Measurements from ENCODE around the gene CCL22.
A peak's percentile ranks its signal among the peaks of the same experiment; 100 is the strongest.
"Not testable (repeated sequence)": the region's sequence is repeated elsewhere in the genome, so short reads cannot be mapped to it uniquely, and the experiment has no call there.

CCL22 gene

DNA sequence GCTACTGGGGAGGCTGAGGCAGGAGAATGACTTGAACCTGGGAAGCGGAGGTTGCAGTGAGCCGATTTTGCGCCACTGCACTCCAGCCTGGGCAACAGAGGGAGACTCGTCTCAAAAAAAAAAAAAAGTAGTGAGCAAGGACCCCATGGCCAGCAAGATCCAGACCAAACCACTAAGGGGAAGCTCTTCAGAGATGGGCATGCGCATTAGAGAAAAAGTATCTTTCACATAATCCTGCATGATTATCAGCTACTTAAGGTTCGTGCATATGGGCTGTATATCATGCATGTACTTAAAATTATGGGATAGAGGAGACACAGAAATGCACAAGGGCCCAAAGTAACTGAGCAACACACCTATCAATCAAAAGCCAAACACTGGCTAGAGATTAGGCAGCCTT, 10.7 kb upstream of the CCL22 start:
- DNase-seq (ENCODE audit: low spot score), result no peak

DNA sequence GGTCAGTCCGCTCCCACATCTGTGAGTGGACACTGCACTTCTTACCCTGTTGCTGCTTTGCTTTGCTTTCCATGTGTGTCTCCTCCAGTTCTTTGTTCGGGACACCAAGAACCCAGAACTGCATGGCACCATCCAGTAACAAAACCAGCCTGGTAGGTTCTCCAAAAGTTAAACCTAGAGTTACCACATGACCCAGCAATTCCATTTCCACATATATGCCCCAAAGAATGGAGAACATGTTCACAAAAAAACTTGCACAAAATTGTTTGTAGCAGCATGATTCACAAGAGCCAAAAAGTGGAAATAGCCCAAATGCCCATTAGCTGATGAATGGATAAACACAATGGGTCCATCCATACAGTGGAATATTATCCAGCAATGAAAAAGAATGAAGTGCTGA, 10.3 kb upstream of the CCL22 start:
- DNase-seq (ENCODE audit: low spot score), result no peak

DNA sequence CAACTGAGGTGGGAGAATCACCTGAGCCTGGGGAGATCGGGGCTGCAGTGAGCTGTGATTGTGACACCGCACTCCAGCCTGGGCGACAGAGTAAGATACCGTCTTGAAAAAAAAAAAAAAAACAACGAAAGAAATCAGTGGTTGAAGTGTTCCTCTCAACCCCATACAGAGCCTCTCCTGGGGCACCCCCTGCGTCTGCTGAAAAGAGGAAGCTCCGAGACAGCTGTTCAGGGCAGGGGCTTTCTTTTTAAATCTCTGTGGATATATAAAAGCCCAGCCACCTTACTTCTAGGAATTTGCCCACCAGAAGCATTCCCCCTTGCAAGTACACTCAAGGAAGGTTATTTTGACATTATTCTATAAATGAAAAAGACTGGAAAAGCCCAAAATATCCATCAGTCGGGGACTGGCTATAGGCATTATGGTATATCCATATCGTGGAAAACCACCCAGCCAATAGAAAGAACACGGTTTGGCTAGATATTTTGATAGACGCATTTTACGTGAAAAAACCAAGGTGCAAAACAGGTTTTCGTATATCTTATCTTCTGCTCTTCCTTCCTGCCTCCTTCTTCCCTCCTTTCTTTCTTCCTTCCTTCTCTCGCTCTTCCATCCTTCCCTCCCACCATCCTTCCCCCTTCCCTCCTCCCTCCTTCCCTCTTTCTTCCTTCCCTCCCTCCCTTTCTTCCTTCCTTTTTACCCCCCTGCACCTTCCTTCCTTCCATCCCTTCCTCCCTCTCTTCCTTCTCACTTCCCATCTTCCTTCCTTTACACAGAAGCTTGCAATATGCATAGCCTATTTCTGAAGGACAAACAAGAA, 9.2 kb upstream of the CCL22 start:
- DNase-seq (ENCODE audit: low spot score), result no peak

DNA sequence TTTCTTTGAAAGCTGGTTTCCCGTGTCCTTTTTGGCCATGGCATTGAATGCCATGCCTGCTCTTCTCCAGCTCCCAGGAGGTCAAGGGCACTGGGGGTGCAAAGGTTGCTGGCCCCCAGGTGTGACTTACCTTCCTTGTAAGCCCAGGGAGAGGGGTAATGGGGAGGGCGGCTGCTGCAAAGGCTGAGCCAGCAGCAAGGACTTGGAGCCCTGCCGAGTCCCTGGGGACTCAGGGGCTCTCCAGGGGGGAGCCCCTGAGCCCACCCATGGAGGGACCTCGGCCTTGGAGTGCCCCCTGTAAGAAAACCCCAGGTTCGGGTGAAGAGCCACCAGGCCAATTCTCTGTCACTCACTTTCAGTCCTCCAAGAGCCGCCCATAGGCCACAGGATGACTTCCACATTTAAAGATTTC, 5.9 kb upstream of the CCL22 start:
- no peak for DNase-seq (ENCODE audit: low spot score)

DNA sequence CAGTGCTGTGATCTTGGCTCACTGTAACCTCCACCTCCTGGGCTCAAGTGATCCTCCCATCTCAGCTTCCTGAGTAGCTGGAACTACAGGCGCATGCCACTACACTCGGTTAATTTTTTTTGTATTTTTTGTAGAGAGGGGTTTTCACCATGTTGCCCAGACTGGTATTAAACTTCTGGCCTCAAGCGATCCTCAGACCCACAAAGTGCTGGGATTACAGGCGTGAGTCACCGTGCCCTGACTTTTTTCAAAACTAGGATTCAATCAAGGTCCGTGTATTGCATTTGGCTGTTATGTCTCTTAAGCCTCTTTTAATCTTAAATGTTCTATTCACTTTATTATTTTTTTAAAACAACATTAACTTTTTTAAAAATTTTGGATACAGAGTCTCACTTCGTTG, 4.3 kb upstream of the CCL22 start:
- DNase-seq (ENCODE audit: low spot score), result no peak

DNA sequence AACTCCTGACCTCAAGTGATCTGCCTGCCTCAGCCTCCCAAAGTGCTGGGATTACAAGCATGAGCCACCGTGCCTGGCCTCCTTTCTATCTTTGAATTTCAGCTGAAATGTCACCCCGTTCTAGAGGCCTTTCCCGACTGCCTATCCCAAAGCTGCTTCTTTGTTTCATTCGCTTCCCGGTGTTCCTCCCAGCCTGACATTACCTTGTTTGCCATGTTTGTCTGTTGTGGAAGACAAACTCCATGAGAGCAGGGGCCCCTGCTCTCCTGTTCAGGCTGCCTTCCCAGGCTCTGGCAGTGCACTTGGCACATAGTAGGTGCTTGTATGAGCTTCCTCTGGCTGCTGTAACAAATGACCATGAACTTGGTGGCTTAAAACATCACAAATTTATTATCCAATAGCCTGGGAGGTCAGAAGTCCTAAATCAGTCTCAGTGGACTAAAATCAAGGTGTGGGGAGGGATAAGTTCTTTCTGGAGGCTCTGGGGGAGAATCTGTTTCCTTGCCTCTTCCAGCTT, 2.6 kb upstream of the CCL22 start:
- no peak for DNase-seq (ENCODE audit: low spot score)

DNA sequence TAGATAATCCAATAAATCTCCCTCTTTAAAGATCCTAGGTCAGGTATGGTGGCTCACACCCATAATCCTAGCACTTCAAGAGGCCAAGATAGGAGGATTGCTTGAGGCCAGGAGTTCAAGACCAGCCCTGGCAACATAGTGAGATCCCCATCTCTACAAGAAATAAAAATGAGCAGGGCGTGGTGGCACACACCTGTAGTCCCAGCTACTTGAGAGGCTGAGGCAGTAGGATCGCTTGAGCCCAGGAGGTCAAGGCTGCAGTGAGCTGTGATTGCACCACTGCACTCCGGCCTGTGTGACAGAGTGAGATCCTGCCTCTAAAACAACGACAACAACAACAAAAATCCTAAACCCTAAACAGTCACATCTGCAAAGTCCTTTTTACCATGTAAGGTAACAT, 2.0 kb upstream of the CCL22 start:
- no peak for DNase-seq (ENCODE audit: low spot score)

DNA sequence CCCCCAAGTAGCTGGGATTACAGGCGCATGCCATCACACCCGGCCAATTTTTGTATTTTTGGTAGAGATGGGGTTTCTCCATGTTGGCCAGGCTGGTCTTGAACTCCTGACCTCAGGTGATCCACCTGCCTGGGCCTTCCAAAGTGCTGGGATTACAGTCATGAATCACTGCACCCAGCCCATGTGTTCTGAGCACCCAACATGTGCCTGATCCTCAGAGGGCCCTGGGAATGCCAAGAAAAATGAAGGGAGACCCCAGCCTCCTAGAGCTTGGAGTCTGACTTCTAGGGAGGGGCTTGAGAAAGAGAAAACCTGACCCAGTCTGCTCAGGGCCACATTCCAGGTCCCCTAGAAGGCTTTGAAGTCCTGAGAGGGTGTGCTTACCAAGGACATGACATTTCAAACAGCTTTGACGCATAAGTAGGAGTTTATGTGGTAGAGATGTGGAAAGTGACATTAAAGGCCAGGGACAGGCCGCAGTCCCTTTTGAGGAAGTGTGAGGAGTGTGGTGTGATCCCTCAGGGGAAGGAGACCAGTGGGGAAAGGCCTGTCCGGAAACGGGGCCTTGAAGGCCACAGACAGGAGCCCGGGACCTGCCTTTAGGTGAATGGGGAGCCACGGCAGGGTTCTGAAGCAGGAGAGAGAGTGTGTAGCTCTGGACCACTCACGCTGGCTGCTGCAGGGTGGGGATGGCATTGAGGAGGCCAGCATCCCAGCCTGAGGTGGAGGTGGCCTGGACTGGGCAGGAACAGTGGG, 1.1 kb upstream of the CCL22 start:
- no peak for DNase-seq (ENCODE audit: low spot score)

DNA sequence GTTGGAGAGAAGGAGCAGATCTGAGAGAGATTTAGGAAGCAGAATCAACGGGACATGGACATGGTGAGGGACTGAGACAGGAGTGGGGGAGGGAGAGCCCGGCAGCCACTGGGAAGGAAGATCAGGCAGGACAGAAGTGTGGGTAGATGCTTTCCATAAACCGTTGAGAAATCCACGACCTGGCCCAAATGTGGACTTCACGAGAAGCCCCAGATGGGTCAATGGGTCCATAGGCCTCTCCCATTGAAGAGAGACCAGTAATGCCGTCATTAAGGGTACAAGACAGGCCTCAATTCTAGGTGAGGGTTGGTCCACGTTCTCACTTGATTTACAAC, 530 bp upstream of the CCL22 start:
- DNase-seq (ENCODE audit: low spot score), result no peak

DNA sequence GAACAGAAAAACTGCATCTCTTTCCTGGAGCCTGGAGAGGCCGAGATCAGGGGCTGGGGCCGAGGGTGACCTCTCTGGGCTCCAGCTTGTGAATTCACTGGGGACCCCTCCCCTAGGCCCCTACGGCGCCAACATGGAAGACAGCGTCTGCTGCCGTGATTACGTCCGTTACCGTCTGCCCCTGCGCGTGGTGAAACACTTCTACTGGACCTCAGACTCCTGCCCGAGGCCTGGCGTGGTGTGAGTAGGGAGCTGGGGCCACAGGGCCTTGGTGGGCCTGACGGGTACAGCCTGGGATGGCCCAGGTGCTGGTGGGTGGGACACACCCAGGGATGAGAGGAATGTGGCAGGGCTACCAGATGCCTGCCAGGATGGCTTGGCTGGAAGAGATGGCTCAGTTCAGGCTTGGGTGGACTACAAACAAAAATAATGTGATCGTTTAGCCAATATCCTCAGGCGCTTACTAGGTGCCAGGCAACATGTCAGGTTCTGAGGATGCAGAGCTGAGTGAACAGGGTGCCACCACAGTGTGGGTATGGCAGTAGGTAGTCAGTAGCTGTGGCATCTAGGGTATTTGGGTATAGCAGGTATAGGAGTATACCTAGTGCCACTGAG, 1.8 kb downstream of the CCL22 start:
- no peak for DNase-seq (ENCODE audit: low spot score)

DNA sequence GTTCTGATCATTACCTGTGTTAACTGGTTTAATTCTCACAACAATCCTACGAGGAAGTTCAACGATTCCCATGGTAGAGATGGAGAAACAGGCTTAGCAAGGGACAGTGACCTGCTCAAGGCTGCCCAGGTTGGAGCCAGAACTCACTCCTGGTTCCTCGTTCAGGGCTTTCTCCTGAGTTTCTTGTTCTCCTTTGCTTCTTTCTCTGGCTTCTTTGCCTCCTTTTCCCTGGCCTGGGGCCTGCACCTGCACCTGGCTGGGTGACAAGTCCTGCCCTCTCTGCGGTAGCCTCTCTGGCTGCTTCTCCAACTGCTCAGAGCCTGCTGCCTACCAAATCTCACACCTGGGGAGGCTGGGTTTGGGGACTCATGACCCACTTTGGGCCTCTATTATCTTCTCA, 2.8 kb downstream of the CCL22 start:
- DNase-seq (ENCODE audit: low spot score), result no peak

DNA sequence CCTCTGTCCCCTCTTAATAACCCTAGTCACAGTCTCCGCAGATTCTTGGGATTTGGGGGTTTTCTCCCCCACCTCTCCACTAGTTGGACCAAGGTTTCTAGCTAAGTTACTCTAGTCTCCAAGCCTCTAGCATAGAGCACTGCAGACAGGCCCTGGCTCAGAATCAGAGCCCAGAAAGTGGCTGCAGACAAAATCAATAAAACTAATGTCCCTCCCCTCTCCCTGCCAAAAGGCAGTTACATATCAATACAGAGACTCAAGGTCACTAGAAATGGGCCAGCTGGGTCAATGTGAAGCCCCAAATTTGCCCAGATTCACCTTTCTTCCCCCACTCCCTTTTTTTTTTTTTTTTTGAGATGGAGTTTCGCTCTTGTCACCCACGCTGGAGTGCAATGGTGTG, 5.6 kb downstream of the CCL22 start:
- DNase-seq (ENCODE audit: low spot score), result no peak

DNA sequence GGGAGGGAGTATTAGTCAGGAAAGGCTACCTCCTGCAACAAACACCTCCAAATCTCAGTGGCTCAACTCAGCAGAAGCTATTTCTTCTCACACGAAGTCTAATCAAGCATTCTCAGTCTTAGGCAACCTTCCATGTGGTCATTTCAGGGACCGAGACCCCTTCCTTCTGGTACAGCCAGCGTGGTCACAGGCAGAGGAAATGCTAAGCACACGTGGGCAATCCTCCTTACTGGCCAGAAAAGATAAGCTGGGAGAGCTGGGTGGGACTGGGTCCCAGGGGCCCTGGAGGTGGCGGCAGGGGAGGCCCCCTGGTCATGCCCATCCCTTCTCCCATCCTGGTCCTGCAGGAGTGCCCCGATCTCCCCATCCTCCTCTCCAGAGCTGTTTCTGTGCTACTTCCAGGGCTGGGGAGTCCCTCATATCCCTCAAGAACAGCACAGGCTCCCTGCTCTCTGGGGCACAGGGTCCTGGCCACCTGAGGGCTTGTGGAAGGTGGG, 8.0 kb downstream of the CCL22 start:
- DNase-seq (ENCODE audit: low spot score), result no peak

DNA sequence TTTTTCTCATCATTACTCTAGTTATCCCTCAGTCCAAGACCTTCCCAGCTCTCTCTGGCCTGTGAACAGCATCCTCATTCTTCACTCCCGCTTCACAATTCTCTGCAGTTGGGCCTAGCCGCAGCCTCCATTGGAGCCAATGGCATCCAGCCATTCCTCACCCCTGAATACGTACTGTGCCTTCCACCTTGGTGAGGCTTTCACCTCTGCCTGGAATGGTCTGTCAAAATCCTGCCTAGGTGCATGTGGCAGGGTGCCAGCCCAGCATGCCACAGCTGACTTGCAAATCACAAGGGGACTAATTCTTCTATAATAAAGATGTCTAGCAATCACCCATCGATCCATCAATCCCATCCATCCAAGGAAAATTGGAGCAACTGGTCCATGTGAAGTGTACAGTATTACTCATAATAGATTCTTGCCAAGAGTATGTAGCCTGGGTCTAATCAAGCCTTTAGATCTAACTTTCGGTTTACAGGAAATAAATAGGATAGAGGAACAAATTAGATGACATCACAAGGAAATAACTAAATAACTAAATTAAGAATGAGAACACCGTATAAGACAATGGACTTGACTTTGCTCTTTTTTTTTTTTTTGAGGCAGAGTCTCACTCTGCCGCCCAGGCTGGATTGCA, 8.7 kb downstream of the CCL22 start:
- DNase-seq (ENCODE audit: low spot score), result no peak

DNA sequence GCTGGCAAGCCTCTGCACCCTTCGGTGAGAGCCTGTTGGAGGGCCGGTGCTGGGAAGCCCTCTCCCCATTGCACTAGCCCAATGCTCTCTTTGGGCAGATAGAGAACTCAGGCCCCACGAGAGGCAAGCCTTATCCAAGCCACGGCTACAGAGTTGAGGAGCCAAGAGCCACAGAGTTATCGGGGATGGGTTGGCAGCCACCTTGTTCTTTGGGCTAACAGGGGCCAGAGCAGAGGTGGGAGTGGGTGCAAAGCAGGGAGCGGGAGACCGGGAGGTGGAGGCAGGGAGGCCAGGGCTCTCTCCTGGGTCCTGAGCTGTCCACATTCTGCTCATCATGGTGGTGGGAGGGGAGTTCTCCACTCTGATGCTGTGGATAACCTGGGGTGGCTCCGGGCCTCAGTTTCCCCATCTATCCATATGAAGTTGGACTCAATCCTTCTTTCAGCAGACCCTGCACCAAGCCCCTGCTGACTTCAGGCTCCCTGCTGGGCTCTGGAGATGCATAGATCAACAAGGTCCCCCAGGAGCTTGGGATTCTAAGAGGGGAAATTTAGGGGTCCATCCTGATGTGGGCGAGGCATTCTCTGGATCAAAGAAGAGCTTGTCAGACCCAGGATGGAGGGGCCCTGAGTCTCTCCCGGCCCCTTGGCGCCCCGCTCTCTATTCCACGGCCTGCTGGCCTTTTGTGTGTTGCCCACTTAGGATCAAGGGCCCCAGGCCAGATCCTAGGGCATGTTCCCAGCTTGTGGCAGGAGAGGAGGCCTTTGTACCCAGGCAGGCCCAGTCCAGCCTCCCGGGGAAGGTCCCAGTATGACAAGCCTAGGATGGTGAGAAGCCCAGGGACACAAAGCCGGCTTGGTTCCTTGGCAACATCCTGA, 13.2 kb downstream of the CCL22 start:
- DNase-seq (ENCODE audit: low spot score), result no peak

DNA sequence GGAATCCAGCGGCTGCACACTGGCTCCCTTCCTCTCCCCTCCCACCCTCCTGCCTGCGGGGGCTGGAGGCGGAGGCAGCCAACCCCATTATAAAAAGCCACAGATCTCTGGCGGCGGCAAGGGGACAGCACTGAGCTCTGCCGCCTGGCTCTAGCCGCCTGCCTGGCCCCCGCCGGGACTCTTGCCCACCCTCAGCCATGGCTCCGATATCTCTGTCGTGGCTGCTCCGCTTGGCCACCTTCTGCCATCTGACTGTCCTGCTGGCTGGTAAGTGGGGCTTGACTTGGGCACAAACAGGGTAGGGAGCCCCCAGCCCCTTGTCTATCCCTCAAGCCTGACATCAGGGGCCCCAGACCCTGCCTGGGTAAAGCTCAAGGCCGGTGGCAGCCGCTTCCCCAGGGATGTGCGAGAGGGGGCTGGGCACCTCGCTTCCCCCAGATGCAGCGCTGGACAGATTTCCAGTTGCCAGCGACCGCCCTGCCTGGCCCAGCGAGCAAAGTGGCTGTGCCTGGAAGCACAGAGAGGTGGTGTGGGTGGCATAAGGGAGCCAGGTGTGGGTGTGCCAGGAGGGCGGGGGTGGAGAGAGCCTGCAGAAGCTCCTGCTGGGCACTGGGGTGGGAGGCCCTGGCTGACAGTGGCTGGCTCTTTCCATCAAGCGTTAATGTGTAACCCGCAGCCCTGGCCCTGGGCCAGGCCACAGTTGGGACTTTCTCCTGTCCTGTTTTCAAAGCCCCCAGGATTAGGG, 14.0 kb downstream of the CCL22 start, which contains the start of gene CX3CL1:
CX3CL1 (plus strand) TSS at position 119 of the 745 bp plus-strand sequence; CDS start at position 198, 79 bp downstream.
- peak; percentile 16 for DNase-seq (ENCODE audit: low spot score)

DNA sequence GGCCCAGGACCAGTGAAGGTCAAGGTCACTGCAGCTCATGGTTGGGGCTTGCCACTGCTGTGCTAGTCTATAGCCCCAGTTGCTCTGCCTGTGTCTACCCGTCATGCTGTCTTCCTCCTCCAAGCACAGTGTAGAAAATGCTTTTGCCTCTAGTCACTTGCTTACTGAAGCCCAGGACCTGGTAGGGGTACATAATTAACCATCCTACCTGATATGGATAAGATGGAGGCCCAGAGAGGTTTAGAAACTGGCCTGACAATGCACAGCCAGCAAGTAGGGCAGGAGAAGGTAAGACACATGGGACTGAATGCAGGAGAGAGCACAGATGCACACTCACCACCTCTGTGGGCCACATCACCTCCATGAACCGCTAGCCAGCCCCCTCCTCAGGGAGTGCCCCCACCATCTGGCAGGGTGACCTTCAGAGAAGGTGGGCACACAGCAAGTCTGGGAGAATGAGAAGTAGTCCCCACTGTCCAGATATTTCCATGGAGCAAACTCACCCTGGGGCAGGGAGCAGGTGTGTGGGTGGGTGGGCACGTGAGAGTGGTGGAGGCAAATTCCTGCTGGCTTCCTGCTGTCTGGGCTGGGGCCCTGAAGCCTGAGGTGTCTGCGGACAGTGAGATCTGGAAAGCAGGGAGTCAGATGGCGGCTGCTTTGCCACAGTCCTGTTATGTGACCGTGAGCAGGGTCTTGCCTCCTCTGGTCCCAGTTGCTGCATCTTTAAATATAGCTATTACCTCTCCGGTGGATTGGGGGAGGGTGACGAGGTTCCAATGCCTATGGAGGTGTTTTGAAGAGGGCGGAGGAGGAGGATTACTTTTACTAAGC, 14.7 kb downstream of the CCL22 start:
- no peak for DNase-seq (ENCODE audit: low spot score)

DNA sequence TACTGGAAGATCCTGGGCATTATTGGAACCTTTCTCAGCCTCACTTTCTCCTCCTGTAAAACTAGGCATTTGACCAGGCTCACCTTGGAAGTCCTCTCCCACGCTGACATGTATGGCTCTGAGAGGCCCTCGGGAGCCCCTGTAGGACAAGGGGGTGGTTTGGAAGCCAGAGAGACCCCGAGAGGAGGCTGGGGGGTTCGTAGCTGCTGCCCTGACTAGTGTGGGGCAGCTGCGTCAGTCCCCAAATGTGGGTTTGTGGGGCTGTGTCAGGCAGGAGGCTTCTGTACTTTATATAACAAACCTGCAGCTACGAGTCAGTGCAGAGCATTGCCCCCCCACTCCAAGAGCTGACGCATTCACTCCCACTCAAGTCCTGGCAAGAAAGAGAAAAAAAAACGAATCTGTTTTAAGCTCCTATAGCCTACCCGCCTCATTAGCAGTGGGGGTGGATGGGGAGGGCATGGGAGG, 15.5 kb downstream of the CCL22 start:
- DNase-seq (ENCODE audit: low spot score), result peak; percentile 17

DNA sequence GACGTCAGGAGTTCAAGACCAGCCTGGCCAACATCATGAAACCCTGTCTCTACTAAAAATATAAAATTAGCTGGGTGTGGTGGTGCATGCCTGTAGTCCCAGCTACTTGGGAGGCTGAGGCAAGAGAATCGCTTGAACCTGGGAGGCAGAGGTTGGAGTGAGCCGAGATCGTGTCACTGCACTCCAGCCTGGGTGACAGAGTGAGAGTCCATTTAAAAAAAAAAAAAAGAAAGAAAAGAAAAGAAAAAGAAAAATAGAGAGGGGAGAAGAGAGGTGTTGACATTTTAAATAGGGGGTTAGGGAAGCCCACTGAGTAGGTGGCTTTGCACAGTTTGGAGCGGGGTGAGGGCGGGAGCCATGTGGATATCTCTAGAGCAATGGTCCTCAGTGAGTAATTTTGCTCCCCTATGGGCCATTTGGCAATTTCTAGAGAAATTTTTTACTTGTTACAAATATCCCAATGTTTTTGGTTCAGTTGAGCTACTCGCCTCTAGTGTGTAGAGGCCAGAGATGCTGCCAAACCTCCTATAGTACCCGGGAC, 16.4 kb downstream of the CCL22 start:
- DNase-seq (ENCODE audit: low spot score), result not testable (repeated sequence)
